Motor neuron (in vitro differentiated cells): Measurements from ENCODE around the gene FARS2. TPM values are rescaled to one million over a fixed set of nuclear protein-coding genes. Genes with fewer than 3 reads are reported as not detected.

ENCODE experiments used
- ATAC-seq, 8 experiments: fragments of 200-7000 bp; cut with Tn5 transposase; replicated peaks in 6 of 8; 2 replicates each; pipeline ENCODE4 v1.8.0; 2021; ENCODE audit warnings: mild to moderate bottlenecking in 8 of 8, moderate library complexity in 8 of 8
- H3K27ac ChIP-seq, 2 donors: fragments of 250-450 bp; sonication (Bioruptor Pico); 2 replicates each; pipeline ENCODE4 v1.9.0; 2021; ENCODE audit warnings: antibody characterized with exemption in 2 of 2, mild to moderate bottlenecking in 2 of 2, moderate library complexity in 1 of 2
- H3K4me1 ChIP-seq, 2 donors: fragments of 250-450 bp; sonication (Bioruptor Pico); replicated peaks in 1 of 2; 2 replicates each; pipeline ENCODE4 v1.6.1; 2021; ENCODE audit warnings: antibody characterized with exemption in 2 of 2, mild to moderate bottlenecking in 2 of 2, moderate library complexity in 1 of 2
- H3K4me3 ChIP-seq, 5 donors: fragments of 250-450 bp; sonication (Bioruptor Pico); 2 replicates each; pipeline ENCODE4 v1.9.0; 2021; ENCODE audit warnings: antibody characterized with exemption in 5 of 5, mild to moderate bottlenecking in 5 of 5, moderate library complexity in 4 of 5
- WGBS, 10 experiments: fragments of 450-650 bp; shearing (Covaris generic); methylation state at CpG; one replicate each; pipeline ENCODE4 v1.0.0; 2022; 5-methylcytosine and 5-hydroxymethylcytosine counted together
- in situ Hi-C, 9 experiments: fragments of 400-800 bp; cut with MboI; loops; one replicate each; pipeline ENCODE4 v1.15.0; 2021; ENCODE audit warnings: low sequenced_read_pairs in 9 of 9, low pct_unique_long_range_greater_than_20kb in 2 of 9; ENCODE audit not compliant: unreplicated experiment in 9 of 9
- total RNA-seq, 8 experiments: library from RNA; unstranded; fragments of 300-600 nt; gene quantifications; 2 replicates each; pipeline versions ENCODE4 v1.2.3 to v1.2.4, GENCODE V29; 2022

The FARS2 gene
- total RNA-seq, 8 experiments from 2014 or later, result 10.9 to 24.1 (median 15.6) TPM

- in situ Hi-C loops, result no loop called here
- no peak for ATAC-seq
- peaks cover 0 to 4% of the 10 kb centered on the region in 2 donors for H3K4me1 ChIP-seq
- H3K4me3 ChIP-seq, result no peak overlapping the region
- H3K27ac ChIP-seq, result no peak overlapping the region
Measured at GRCh38 chr6:5411414-5411813, 150.1 kb downstream of the FARS2 start.

- no peak for ATAC-seq
- Histone ChIP-seq H3K4me3 (no peak overlapping the region), H3K27ac (no peak overlapping the region), H3K4me1 (peaks cover 0 to 4% of the 10 kb centered on the region in 2 donors)
- 3 to 17% (median 14%) methylated on average over 1 to 3 of the region's 5 CpGs; no CpG with 5 or more reads in 7 of the 10 experiments for WGBS, 10 experiments
- in situ Hi-C loops, result no loop called here
Measured at GRCh38 chr6:5412017-5412416, 150.7 kb downstream of the FARS2 start.

- Histone ChIP-seq H3K4me1 (peaks cover 0 to 4% of the 10 kb centered on the region in 2 donors), H3K4me3 (no peak overlapping the region), H3K27ac (no peak overlapping the region)
- in situ Hi-C loops, result no loop called here
- 83 to 100% (median 95%) methylated on average over 3 to 7 of the region's 7 CpGs; no CpG with 5 or more reads in 3 of the 10 experiments for WGBS, 10 experiments
- ATAC-seq, result no peak
Measured at GRCh38 chr6:5412663-5413062, 151.3 kb downstream of the FARS2 start.

GRCh38 chr6:5416250-5416649, 154.9 kb downstream of the FARS2 start:
- H3K27ac ChIP-seq, result no peak overlapping the region
- peaks cover 0 to 4% of the 10 kb centered on the region in 2 donors for H3K4me1 ChIP-seq
- in situ Hi-C loops, result no loop called here
- no peak overlapping the region for H3K4me3 ChIP-seq
- 19 to 90% (median 71%) methylated on average over 2 to 4 of the region's 4 CpGs for WGBS, 10 experiments
- no peak for ATAC-seq

GRCh38 chr6:5422321-5422915, 161.1 kb downstream of the FARS2 start:
- in situ Hi-C loops, result no loop called here
- H3K4me3 ChIP-seq, result no peak overlapping the region
- ATAC-seq, result peak in 3 of 8 experiments; percentile 84 to 86 (median 85)
- WGBS, 10 experiments, result 65 to 100% (median 82%) methylated on average over 1 to 5 of the region's 5 CpGs; no CpG with 5 or more reads in 2 of the 10 experiments
- no peaks in the 10 kb centered on the region for H3K4me1 ChIP-seq
- no peak overlapping the region for H3K27ac ChIP-seq

- H3K4me3 ChIP-seq, result no peak overlapping the region
- no peaks in the 10 kb centered on the region for H3K4me1 ChIP-seq
- no peak for ATAC-seq
- H3K27ac ChIP-seq, result no peak overlapping the region
- 76 to 100% (median 96%) methylated on average over 1 to 4 of the region's 4 CpGs; no CpG with 5 or more reads in 4 of the 10 experiments for WGBS, 10 experiments
- in situ Hi-C loops, result no loop called here
Measured at GRCh38 chr6:5423251-5423650, 161.9 kb downstream of the FARS2 start.

- Histone ChIP-seq H3K4me3 (no peak overlapping the region), H3K4me1 (no peaks in the 10 kb centered on the region), H3K27ac (no peak overlapping the region)
- ATAC-seq, result no peak
- in situ Hi-C loops, result no loop called here
- WGBS, 10 experiments, result 80 to 100% (median 99%) methylated on average over 1 to 6 of the region's 6 CpGs; no CpG with 5 or more reads in 2 of the 10 experiments
Measured at GRCh38 chr6:5424726-5425125, 163.4 kb downstream of the FARS2 start.

- Histone ChIP-seq H3K27ac (no peak overlapping the region), H3K4me3 (no peak overlapping the region), H3K4me1 (no peaks in the 10 kb centered on the region)
- 40 to 95% (median 88%) methylated on average over 1 to 7 of the region's 7 CpGs; no CpG with 5 or more reads in 1 of the 10 experiments for WGBS, 10 experiments
- in situ Hi-C loops, result no loop called here
- no peak for ATAC-seq
Measured at GRCh38 chr6:5425267-5425666, 164.0 kb downstream of the FARS2 start.

GRCh38 chr6:5425797-5426196, 164.5 kb downstream of the FARS2 start:
- no peak for ATAC-seq
- in situ Hi-C loops, result no loop called here
- whole genome bisulfite sequencing, 10 experiments, result 73 to 100% (median 88%) methylated on average over 1 to 4 of the region's 4 CpGs
- Histone ChIP-seq H3K4me3 (no peak overlapping the region), H3K27ac (no peak overlapping the region), H3K4me1 (peaks cover 2 to 3% of the 10 kb centered on the region in 2 donors)

- no peak overlapping the region for H3K27ac ChIP-seq
- no peak overlapping the region for H3K4me3 ChIP-seq
- no peak for ATAC-seq
- 58 to 90% (median 82%) methylated on average over 1 to 5 of the region's 5 CpGs for WGBS, 10 experiments
- in situ Hi-C loops, result no loop called here
- peaks cover 10 to 15% of the 10 kb centered on the region in 2 donors for H3K4me1 ChIP-seq
Measured at GRCh38 chr6:5427586-5427985, 166.3 kb downstream of the FARS2 start.

- H3K4me3 ChIP-seq, result no peak overlapping the region
- no peak overlapping the region for H3K27ac ChIP-seq
- in situ Hi-C loops, result no loop called here
- no peak for ATAC-seq
- WGBS, 10 experiments, result 71 to 100% (median 85%) methylated on average over 1 of the region's 1 CpG; no CpG with 5 or more reads in 4 of the 10 experiments
- peaks cover 10 to 15% of the 10 kb centered on the region in 2 donors for H3K4me1 ChIP-seq
Measured at GRCh38 chr6:5433324-5433723, 172.0 kb downstream of the FARS2 start.

GRCh38 chr6:5435449-5435848, 174.1 kb downstream of the FARS2 start:
- H3K4me3 ChIP-seq, result no peak overlapping the region
- peak in 1 of 8 experiments; percentile 40 for ATAC-seq
- H3K4me1 ChIP-seq, result peaks cover 10 to 15% of the 10 kb centered on the region in 2 donors
- no peak overlapping the region for H3K27ac ChIP-seq
- WGBS, 10 experiments, result 5 to 100% (median 81%) methylated on average over 4 to 7 of the region's 7 CpGs; no CpG with 5 or more reads in 2 of the 10 experiments
- in situ Hi-C loops, result no loop called here

GRCh38 chr6:5438922-5439584, 177.7 kb downstream of the FARS2 start:
- no peak for ATAC-seq
- WGBS, 10 experiments, result 11 to 95% (median 55%) methylated on average over 1 to 5 of the region's 5 CpGs; no CpG with 5 or more reads in 1 of the 10 experiments
- no peak overlapping the region for H3K4me3 ChIP-seq
- no peak overlapping the region for H3K27ac ChIP-seq
- H3K4me1 ChIP-seq, result no peaks in the 10 kb centered on the region
- in situ Hi-C loops, result no loop called here

GRCh38 chr6:5439749-5440148, 178.4 kb downstream of the FARS2 start:
- H3K27ac ChIP-seq, result no peak overlapping the region
- no peak overlapping the region for H3K4me3 ChIP-seq
- in situ Hi-C loops, result no loop called here
- WGBS, 10 experiments, result 53 to 100% (median 90%) methylated on average over 1 to 3 of the region's 3 CpGs
- H3K4me1 ChIP-seq, result no peaks in the 10 kb centered on the region
- peak in 1 of 8 experiments; percentile 42 for ATAC-seq
